CD4-positive, alpha-beta T cell (primary cell): ENCODE data around the gene GAREM1. TPM values are rescaled to one million over a fixed set of nuclear protein-coding genes. Genes with fewer than 3 reads are reported as not detected.

ENCODE experiments used
- ATAC-seq: fragments of 200-7000 bp; cut with Tn5 transposase; one replicate; pipeline ENCODE4 v1.10.0; 2022; ENCODE audit warnings: mild to moderate bottlenecking; ENCODE audit not compliant: poor library complexity
- CTCF ChIA-PET: fragments of 350-600 bp; sonication (Branson Sonifier 250); formaldehyde crosslinking; loops from one replicate; lab custom pipeline; 2021; ENCODE audit warnings: antibody characterized with exemption, inconsistent platforms; lab: Charles Lee
- POLR2A ChIA-PET: fragments of 350-600 bp; sonication (Branson Sonifier 250); formaldehyde crosslinking; loops from one replicate; lab custom pipeline; 2021; ENCODE audit warnings: antibody characterized with exemption, inconsistent platforms; lab: Charles Lee
- DNase-seq, 14 experiments: peaks; one replicate each; pipeline ENCODE4 v3.0.0-alpha.2; 2013 to 2020; ENCODE audit warnings: mixed read lengths in 2 of 14
- H3K27ac ChIP-seq, 2 donors: one replicate each; pipeline versions ENCODE4 v1.5.1 to v1.7.0; 2013; ENCODE audit warnings: low read length in 2 of 2, low read depth in 1 of 2, mild to moderate bottlenecking in 1 of 2
- H3K27me3 ChIP-seq, 2 experiments: 1 replicate in 1 of 2; 2 replicates in 1 of 2; pipeline versions ENCODE4 v1.6.1 to v1.7.0; 2013; ENCODE audit warnings: low read length in 2 of 2, control low read depth in 1 of 2, mild to moderate bottlenecking in 1 of 2, moderate library complexity in 1 of 2; ENCODE audit not compliant: insufficient read depth in 2 of 2, control insufficient read depth in 1 of 2
- H3K36me3 ChIP-seq: one replicate; pipeline ENCODE4 v1.6.1; 2013; ENCODE audit warnings: low read length, control low read depth; ENCODE audit not compliant: insufficient read depth
- H3K4me1 ChIP-seq: one replicate; pipeline ENCODE4 v1.6.1; 2013; ENCODE audit warnings: low read length, control low read depth; ENCODE audit not compliant: insufficient read depth
- H3K4me3 ChIP-seq: one replicate; pipeline ENCODE4 v1.5.1; 2013; ENCODE audit warnings: mild to moderate bottlenecking, low read length, moderate library complexity
- H3K9me3 ChIP-seq, 2 experiments: 1 replicate in 1 of 2; 2 replicates in 1 of 2; pipeline versions ENCODE4 v1.6.1 to v1.7.0; 2013; ENCODE audit warnings: low read length in 2 of 2, mild to moderate bottlenecking in 2 of 2, control low read depth in 1 of 2, moderate library complexity in 1 of 2; ENCODE audit not compliant: control insufficient read depth in 1 of 2, insufficient read depth in 1 of 2
- H3K27ac Mint-ChIP-seq: one replicate; pipeline ENCODE4 v1.8.0; 2020; ENCODE audit warnings: mixed read lengths
- H3K27me3 Mint-ChIP-seq: one replicate; pipeline ENCODE4 v1.8.0; 2021; ENCODE audit warnings: mixed read lengths
- H3K36me3 Mint-ChIP-seq: one replicate; pipeline ENCODE4 v1.8.0; 2021; ENCODE audit warnings: low read depth, mixed read lengths
- H3K4me1 Mint-ChIP-seq: one replicate; pipeline ENCODE4 v1.8.0; 2021; ENCODE audit warnings: low read depth, mixed read lengths
- H3K4me3 Mint-ChIP-seq: one replicate; pipeline ENCODE4 v1.8.0; 2020; ENCODE audit warnings: mild to moderate bottlenecking, mixed read lengths
- H3K9me3 Mint-ChIP-seq: one replicate; pipeline ENCODE4 v1.8.0; 2020; ENCODE audit warnings: mixed read lengths
- CTCF ChIP-seq: fragments of 200-600 bp; IDR thresholded peaks from one replicate; pipeline ENCODE4 v1.8.0; 2022; ENCODE audit warnings: antibody characterized with exemption, mild to moderate bottlenecking
- intact Hi-C, 2 experiments: fragments of 100-400 bp; cut with DNase I in 1 of 2; cut with micrococcal nuclease in 1 of 2; formaldehyde crosslinking; loops; one replicate each; pipeline versions ENCODE4 v1.15.1 to v1.9.0; 2023 to 2025; cut with DNase I, micrococcal nuclease
- total RNA-seq, 174 experiments: library from RNA in 2 of 174; stranded (reverse) in 2 of 174; gene quantifications; one replicate each; pipeline ENCODE4 v1.2.3 and lab custom pipeline; 2021 to 2026

The GAREM1 gene
- total RNA-seq, 2 experiments from 2014 or later: 0.14 to 0.34 TPM

- Mint-ChIP-seq H3K9me3 (no peaks in the 10 kb centered on the region), H3K4me3 (no peak overlapping the region), H3K4me1 (no peaks in the 10 kb centered on the region), H3K27ac (no peak overlapping the region), H3K36me3 (no peaks in the 10 kb centered on the region), H3K27me3 (peaks cover 33% of the 10 kb centered on the region)
- ChIA-PET POLR2A (no interaction called here), CTCF (no interaction called here)
- ATAC-seq: no peak
- Histone ChIP-seq H3K36me3 (no peaks in the 10 kb centered on the region), H3K27me3 (peaks cover 0 to 2% of the 10 kb centered on the region in 2 experiments), H3K9me3 (no peaks in the 10 kb centered on the region), H3K27ac (no peak overlapping the region), H3K4me3 (no peak overlapping the region), H3K4me1 (no peaks in the 10 kb centered on the region)
- no peak for DNase-seq
- intact Hi-C loops: no loop called here
- no peak for TF ChIP-seq CTCF
Measured at GRCh38 chr18:32275221-32275620, 195.5 kb downstream of the GAREM1 start.

DNA sequence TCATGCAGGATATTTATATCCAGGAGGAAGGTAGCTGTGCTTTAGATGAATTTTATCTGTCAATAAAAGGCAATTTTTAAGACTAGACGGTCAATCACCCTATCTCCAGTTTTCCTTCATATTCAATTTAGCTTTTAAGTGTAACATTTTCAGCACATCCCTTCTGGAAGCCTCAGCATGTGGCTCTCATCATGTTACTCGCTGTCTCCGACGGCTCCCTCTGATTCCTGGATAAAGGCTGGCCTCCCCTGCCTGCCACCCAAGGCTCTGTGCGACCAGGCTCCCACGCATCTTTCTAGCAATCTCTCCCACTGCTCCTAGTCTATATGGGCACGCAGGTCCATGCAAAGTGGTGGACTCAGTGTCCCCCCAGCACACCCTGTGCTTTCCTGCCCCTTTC is 196.4 kb downstream of the GAREM1 start:
- Mint-ChIP-seq H3K27ac (no peak overlapping the region), H3K27me3 (peaks cover 33% of the 10 kb centered on the region), H3K4me1 (no peaks in the 10 kb centered on the region), H3K36me3 (no peaks in the 10 kb centered on the region), H3K4me3 (no peak overlapping the region), H3K9me3 (no peaks in the 10 kb centered on the region)
- DNase-seq (no peak), ATAC-seq (no peak)
- CTCF ChIA-PET: no interaction called here
- POLR2A ChIA-PET: no interaction called here
- TF ChIP-seq CTCF: no peak
- Histone ChIP-seq H3K4me3 (no peak overlapping the region), H3K36me3 (no peaks in the 10 kb centered on the region), H3K9me3 (no peaks in the 10 kb centered on the region), H3K4me1 (no peaks in the 10 kb centered on the region), H3K27ac (no peak overlapping the region), H3K27me3 (peaks cover 0 to 2% of the 10 kb centered on the region in 2 experiments)
- intact Hi-C loops: no loop called here

DNA sequence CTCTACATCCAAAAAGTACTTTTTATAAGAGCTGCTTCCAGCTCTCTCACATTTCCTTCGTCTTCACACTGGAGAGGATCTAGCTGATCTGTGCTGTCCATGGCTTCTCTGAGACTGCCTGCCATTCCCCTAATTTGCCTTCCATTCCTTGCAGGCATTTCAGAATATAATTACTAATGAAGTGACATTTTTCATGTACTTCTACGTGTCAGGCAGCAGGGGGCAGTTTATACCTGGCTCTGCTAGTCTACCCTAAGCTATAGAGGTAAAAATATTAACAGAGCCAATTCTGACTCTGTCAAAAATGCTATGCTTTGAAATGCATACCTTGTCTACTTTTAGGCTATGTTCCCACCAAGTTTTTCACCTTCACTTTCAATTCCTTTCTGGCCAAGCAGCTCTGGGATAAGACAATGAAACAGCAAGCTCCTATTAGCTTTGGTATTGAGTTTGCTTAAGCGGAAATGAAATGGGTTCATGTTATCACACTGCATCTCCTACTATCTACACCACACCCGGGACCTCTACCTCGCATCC is 198.9 kb downstream of the GAREM1 start:
- Histone ChIP-seq H3K4me3 (no peak overlapping the region), H3K4me1 (no peaks in the 10 kb centered on the region), H3K9me3 (no peaks in the 10 kb centered on the region), H3K27me3 (peaks cover 0 to 5% of the 10 kb centered on the region in 2 experiments), H3K27ac (no peak overlapping the region), H3K36me3 (no peaks in the 10 kb centered on the region)
- Mint-ChIP-seq H3K27me3 (peaks cover 30% of the 10 kb centered on the region), H3K4me3 (no peak overlapping the region), H3K9me3 (no peaks in the 10 kb centered on the region), H3K4me1 (no peaks in the 10 kb centered on the region), H3K27ac (no peak overlapping the region), H3K36me3 (no peaks in the 10 kb centered on the region)
- ATAC-seq (peak; percentile 37), DNase-seq (peak in 4 of 14 experiments; percentile 13 to 28 (median 22))
- CTCF ChIA-PET: interaction anchor here (1.1 kb wide), 1 partner anchor 280 kb away, joined by 4 read pairs; no protein-coding TSS in a partner anchor
- POLR2A ChIA-PET: no interaction called here
- intact Hi-C loops: loop anchor here (1.0 to 2.0 kb wide), 2 partner anchors 277 to 281 kb away; no protein-coding TSS in a partner anchor
- peak; percentile 58 for TF ChIP-seq CTCF
